ENCODE measurements around the gene SRR.

SRR gene

DNA sequence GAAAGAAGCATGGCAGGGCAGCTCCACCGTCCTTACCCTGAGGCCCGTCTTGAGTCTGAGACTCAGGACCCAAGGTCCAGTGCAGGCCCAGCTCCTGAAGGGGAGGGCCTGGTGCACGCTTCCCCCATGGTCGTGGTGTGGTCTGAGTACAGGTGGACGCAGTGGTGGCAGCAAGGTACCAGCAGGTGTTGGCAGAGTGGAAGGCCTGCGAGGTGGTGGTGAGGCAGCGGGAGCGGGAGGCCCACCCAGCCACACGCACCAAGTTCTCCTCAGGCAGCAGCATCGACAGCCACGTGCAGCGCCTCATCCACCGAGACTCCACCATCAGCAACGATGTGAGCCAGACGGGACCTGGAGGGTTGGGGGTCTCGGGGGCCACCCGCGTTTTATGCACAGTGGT lies 69.4 kb downstream of the SRR start:
- no peak for DNase-seq

Data from stimulated activated CD4-positive, alpha-beta T cell treated with anti-CD3 and anti-CD28 coated beads, Interleukin-4, amount 100 ng/mL, for 24 hours (primary cell).